NCI-H1436 (cell line): ENCODE measurements around the gene CCDC69.
"Not testable (repeated sequence)": the region's sequence is repeated elsewhere in the genome, so short reads cannot be mapped to it uniquely, and the experiment has no call there.

Experiments used
- DNase-seq: peaks from one replicate; lab custom pipeline; 2025; lab: John Stamatoyannopoulos, UW

Gene CCDC69

DNA sequence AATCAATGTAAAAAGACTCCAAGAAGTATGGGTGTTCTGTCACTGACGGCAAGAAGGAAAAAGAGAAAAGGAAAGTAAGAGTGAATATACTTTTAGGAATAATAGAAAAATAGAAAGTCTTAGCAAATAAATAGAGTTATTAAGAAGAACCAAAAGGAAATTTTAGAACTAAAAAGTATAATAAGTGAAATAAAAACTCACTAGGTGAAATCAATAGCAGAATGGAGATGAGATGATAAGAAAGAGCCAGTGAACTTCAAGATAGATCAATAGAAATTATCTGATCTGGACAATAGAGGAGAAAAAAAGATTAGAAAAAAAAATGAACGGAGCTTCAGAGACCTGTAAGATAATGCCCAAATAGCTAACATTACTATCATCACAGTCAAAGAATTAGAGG lies 34.7 kb downstream of the CCDC69 start:
- no peak for DNase-seq

DNA sequence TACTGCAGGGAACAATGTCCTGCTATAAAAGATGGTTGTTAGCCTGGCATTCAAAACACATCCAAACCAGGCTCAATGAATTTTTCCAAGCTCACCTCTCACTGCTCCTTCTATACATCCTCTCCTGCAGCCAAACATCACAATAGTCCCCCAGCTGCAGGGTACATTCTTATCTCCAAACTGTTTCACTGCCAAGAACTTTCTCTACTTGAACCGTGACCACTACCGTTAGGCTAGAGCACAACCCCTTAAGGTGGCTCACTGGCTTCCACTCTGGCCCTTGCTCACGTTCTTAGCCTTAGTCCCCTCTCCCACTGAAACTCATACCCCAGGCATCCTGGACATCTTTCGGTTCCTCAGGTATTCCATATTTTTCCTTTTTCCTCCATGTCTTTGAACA lies 37.4 kb downstream of the CCDC69 start:
- DNase-seq, result no peak

DNA sequence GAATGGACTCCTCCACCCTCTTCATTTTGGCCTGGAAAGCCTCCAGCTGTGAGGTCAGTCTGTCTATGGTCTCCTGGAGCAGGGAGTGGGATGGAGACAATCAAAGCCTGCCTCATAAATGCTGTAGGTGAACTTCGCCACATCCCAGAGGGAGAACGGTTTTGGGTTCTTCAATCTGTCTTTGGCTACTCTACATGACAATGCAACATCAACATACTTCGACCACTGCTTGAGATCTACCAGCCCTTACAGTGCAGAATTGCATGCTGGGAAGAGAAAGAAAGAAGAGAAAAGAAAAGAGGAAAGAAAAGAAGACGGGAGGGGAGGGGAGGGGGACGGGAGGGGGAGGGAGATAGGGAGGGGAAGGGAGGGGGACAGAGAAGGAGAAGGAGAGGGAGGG lies 37.8 kb downstream of the CCDC69 start:
- DNase-seq, result no peak

DNA sequence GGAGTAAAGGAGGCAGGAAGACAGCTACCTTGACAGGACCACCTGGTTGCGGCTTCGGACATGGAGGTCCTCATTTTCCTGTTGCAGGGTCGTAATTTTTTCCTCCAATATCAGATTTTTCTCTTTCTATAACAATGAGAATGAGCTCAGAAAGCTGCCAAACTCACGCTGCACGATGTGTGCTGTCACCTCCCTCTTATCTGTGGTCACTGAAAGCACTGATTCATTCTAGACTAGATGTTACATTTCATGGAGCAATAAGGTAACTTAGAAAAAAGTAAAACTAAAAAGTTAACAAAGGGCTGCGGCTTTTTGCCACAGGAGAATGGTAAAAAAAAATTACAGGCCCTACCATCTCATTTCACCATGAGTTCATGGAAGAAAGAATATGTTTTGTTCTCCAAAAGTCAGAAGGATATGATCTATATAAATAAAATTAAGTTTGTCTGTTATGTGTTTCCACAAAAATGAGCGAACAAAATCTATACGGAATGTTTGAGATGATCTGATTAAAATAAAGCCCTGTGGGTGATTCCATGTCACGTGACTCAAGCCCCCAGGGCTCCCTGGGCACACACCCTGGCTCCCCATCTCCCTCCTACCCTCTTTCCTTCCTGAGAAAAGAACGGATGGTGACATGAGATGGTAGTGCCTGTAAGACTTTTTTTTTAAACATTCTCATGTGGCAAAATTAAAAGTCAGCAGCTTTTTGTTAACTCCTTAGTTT lies 39.4 kb downstream of the CCDC69 start:
- no peak for DNase-seq

DNA sequence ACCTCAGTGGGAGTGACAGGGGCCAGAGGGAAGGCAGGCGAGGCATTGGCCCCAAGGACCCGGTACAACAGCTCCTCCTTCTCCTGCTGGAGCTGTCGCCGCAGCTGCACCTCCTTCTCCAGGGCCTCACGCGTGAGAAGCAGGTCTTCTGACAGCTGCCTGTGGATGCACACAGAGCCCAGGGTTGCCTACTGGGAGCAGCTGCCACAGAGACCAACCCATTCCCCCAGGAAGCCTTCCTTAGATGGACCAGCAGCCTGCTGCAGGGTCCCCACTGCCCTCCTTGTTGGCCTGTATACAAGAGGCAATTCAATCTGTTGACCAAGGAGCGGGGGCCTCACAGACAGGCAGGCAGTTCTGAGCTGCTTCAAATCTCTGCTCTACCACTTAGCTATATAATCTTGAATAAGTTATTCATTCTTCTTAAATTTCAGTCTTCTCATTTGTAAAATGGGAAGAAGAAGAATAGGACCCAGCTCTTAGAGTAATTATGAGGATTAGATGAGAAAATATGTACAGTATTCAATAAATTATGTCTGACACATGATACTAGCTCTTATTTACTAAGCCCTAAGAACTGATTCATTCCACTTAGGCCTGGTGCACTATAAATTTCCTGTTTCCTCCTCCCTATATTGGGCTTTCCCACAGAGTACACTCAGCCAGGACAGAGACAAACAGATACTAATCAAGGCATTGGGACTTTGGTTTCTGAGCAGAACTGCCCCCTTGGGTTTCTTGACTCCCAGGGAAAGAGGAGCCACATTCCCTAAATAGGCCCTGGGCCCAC lies 40.2 kb downstream of the CCDC69 start:
- DNase-seq, result peak; percentile 38

DNA sequence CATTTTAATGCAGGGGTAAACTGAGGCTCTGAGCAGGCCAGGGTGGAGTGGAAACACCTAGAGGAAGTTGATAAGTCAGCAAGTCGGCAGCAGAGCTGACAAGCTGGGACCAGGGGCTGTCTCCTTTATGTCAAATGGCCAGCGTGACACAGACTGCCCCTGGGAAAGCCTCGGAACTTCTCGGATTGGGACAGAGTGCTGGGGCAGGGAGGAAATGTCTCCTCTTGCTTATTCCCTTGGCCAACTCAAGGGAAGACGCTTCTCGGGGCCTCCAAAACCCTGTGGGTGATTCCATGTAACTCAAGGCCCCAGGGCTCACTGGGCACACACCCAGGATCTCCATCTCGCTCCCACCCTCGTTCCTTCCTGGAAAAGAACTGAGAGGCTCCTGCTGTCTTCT lies 40.9 kb downstream of the CCDC69 start:
- DNase-seq, result no peak

DNA sequence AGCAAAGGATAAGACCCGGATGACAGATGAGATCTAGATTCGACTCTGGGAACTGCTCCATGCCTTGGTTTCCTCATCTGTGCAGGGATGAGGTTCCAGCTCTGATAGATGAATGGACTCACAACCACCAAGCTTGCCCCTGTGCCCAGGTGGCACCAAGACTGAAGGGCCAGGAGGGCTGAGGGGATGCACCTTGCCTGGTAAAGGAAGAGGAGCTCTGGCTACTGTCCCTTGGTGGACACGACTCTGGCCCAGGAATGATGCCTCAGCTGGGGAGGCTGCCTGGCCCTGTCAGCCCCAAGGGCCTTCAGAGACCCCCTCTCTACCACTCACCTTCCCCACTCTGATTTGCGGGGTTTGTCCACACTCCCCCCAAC lies 41.4 kb downstream of the CCDC69 start:
- no peak for DNase-seq

DNA sequence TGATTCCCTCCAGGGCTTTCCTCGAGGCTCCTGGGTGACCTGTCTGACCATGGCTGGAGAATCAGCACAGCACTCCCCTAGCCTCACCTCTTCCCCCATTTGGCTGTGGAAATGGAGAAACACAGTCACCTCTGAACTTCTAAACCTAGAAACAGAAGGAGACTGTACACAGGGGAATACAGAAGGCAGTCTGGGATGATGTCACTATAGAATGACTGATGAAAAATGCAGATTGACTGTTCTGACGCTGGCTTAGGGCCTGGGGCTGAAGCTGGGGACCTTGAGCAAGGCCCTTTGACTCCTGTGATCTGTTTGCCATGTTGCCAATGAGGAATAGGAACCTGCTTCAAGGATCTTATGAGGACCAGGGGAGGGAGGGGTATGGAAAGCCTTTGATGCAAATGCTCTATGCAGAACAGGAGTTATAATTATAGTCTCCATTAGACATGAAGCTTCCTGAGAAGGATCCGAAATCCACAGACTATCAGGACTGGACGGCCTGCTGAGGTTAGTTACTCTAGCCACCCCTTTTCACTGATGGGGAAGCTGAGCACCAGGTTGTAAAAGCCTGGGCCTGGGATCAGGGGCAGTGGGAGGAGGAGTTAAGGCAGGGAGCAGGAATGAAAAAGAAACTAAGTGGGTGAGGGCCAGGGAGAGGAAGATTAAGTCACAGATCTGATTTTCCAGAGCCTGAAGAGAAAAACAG lies 41.9 kb downstream of the CCDC69 start:
- no peak for DNase-seq

DNA sequence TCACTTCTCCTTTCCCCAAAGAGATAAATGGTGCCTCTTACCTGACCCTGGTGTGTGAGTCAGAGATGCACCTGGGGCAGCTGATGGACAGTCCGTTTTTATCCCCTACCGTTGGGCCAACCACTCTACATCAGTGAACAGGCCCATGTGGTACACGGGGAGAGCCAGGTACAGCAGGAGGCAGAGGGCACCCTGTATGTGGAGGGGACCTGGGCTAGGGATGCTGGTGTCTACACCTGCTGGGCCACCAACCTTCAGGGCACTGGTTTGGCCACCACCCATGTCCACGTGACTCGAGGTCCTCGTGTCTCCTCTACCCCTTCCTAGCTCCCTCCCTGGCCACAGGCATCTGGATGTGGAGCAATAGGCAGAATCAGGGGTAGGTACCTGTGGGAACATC lies 43.6 kb downstream of the CCDC69 start:
- no peak for DNase-seq

DNA sequence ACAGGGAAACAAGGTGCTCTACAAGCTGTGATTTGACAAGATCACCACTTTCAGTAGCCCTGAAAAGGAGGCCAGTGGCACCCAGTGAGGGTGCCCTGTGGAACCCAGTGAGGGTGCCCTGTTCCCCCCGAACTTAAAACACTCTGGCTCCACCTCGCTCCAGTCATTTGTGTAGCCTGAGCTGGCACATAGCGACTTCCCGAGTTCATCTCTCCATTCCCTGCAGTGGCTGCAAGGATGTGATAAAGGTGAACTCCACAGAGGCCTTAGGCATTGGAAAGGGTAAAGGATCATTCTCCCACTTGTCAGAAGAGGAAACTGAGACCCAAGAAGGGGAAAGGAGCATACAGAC lies 44.4 kb downstream of the CCDC69 start:
- no peak for DNase-seq

DNA sequence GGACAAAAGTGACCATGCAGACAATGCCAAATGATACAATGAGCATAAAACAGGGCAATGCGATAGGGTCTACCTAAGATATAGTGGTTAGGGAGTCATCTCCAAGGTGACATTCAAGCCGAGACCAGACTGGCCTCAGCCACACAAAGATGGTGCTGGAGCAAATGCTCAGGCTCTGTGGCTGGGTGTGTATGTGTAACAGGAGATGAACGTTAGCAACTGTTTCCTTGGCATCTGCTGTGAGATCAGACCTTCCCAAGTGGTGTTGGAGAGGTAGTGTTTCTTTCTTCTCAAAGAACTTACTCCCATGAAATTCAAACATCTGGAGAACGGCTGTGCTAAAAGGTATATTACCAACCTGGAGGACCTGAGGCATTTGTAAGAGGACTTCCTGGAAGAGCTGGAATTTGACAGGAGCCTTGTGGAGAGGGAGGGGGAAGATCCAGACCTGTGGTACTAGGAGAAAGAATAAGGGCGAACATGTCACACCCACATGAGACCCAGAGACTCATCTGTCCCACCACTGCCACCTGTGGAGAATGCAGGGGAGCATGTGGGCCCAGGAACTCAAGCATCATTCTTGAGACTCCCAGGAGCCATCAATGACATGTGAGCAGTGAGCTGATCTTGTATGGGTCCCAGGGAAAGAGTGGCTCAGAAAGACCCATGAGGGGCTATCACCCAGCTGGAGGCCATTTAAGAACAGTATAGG lies 45.0 kb downstream of the CCDC69 start:
- no peak for DNase-seq

DNA sequence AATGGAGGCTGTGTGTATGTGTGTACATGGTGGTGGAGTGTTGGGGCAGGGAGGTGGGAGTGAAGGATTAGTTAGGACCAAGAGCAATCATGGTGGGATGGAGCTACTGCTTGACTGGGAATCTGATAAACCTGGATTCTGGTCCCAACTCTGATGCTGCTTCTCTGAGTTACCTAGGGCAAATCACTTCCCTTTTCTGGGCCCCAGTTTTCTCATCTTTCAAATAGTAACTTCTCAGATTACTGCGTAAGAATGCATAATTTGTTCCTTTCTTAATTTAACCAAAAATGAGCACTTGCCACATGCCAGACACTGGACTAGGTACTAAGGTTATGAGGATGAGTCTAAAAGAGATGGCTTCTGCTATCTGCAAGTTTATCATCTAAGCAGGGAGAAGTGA lies 45.5 kb downstream of the CCDC69 start:
- no peak for DNase-seq

DNA sequence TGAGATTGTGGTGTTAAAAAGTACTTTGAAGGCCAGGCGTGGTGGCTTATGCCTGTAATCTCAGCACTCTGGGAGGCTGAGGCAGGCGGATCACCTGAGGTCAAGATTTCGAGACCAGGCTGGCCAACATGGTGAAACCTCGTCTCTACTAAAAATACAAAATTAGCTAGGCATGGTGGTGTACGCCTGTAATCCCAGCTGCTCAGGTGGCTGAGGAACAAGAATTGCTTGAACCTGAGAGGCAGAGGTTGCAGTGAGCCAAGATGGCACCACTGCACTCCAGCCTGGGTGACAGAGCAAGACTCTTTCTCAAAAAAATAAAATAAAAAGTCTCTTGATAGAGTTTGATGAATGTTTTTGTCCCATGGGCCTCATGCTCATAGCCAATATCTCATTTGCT lies 47.6 kb downstream of the CCDC69 start:
- not testable (repeated sequence) for DNase-seq

DNA sequence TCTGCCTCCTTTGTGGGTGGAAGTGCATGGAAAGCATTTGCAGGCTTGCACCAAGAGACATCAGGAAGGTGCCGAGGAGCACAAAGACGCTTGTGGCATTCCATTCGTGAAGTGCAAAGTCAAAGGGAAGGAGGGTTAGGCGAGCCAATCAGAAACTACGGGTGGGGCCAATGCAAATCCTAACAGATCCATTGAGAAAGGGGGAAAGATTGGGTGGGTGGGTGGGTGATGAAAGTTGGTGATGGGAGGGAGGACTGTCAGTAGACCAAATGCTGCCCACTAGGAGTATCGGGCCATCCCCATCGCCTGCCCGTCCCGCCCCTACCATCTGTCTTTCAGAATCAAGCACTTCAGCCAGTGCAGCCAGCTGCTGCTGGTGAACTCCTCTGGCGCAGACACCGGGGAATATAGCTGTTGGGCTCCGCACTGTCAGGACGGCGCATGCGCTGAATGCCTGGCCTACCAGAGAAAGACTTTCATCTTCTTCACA lies 49.2 kb downstream of the CCDC69 start:
- no peak for DNase-seq

DNA sequence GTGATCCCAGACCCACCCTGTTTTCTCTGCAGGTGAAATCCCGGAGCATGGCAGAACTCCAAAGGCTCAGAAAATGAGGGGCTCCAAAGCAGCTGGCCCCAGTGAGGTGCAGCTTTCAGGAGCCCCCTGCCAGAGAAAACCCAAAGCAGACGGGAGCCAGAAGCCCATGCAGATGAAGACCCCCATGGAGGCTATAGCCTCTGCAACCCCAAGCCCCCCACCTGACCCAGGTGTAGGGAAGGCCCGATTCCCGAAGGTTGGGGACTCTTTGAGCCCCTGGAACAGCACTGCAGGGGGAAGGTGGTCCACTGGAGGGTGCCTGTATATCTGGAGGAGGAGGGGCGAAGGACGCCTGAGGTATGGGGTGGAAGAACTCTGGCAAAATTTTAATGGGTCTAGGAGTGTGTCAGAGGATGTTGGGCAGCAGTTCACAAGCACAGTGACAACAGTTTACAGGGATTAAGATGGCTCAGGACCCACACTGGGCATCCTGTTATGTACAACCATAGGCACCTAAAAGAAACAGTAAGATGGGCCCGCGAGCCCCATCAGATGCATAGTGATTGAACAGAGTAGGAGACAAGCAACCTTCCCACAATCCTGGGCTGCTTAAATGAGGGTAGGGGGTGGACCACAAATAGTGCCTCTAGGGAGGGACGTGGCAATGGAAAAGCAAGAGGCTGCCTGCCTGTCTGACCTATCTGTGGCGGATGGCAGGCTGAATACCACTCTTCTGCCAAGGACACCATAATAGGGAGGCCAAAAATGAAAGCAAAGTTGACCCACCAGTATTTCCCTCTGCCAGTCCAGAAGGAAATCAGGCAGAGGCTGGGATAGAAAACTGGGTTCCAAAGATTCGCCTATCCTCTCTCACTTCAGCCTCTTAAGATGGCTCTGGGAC lies 49.9 kb downstream of the CCDC69 start:
- no peak for DNase-seq

DNA sequence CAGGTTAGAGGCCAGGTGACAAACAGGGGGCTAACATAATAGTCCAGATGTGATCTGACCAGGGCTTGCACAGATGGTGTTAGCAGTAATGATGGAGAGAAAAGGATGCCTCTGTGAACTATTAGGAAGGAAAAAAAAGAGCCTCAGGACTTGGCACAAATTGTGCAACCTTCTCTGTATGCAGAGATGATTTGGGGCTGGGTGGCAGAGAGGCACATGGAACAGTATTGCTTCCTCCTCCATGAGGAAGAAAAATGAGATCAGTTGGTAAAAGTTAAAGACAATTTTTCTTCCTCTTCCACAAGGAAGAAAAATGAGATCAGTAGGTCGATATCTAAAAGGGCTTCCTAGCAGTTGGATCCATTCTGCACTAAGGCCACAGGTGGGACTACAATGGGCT lies 52.4 kb downstream of the CCDC69 start:
- DNase-seq, result no peak

DNA sequence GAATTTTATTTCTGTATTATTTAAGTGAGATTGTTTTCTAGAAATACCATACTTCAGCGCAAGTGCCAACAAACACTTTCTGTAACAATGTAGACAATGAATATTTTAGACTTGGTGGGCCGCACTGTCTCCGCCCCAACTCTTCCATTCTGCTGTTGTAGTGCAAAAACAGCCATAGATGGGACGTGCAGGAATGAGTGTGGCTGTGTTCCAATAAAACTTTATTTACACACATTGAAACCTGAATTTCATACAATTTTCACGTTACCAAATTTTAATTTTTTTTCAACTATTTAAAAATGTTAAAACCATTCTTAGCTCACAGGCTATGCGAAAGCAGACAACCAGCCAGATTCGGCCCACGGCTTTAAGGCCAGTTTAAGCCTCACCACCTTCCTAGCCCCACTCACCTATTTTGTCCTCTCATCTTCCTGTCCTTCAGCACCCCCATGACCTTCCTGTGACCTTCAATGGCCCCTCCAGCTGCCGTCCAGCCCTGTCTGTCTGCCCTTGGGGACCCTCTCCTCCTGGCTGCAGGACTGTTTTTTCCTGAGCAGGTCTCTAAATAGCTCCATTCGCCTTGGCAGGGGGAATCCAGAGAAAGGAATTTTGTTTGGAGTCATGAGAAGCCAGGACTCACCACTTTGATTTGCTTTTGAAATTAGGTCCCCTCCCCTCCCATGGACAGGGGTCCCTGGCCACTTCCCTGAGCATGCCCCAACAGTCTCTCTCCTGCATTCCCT lies 55.1 kb downstream of the CCDC69 start:
- no peak for DNase-seq

DNA sequence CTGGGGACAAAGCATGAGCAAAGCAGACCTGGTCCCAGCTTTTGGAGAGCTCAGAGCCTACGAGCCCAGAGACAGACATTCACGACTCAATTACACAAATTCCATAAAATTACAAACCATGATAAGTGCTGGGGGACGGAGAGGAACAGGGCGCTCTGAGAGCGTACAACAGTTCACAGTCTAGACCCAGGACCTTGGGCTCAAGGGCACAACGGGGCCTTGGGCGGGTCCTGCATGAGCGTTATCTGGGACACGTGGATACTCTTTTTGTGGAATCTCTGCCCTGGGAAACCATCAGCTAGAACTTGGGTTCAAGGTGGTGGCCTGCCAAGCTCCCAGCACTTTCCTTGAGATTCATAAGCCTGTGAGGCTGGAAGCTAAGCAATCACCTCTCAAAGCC lies 56.9 kb downstream of the CCDC69 start:
- DNase-seq, result no peak

DNA sequence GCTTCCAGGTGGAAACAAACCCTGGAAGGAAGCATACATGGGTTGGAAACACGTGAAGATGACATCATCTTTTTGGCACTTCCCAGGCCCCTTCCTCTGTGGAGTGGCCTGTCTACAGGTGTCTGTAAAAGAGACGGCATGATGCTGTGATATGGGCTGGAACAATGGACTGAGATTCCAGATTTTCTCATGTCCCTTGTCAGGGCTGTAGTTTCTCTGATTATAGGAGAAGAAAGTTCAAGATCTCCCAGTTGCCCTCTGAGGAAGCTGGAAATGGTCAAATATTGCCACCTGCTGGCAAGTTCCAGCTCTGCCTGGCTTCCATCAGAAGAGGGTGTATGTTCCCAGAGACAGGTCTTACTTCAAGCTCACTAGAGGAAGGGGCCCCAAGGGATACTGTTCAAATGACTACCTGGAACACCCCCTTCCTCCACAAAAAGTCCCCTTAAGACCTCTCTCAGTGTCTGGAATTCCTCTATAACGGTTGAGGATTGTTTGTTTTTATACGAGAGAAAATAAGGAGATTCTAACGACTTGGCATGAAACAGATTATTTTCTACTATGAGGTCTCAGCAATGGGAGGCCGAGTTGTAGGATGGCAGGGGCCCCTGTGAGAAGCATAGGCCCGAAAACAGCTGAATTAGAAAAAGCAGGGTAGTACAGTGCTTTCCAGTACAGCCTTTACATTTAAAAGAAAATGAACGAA lies 59.1 kb downstream of the CCDC69 start:
- DNase-seq, result peak; percentile 58

DNA sequence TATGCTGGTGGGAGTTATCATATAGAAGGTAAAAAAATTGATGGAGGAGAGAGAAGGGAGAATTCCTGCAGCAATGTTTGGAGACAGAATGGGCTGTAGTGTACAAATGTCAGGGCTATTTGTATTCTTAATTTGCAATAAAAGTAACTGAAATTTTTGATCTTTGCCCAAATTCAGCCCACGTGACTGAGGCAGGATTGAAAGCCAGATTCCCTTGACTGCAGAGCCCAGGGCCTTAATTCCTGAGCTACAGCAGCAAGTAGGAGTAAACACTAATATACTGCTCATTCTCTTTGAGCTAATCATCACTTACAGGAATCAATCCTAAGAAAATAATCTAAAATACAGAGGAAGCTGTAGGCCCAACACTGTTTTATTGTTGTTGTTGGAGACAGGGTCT lies 61.1 kb downstream of the CCDC69 start:
- DNase-seq, result no peak
